ENCODE data around the gene TBC1D8. TPM values are rescaled to one million over a fixed set of nuclear protein-coding genes. Genes with fewer than 3 reads are reported as not detected.

The TBC1D8 gene
- total RNA-seq, 4 donors from 2014 or later: 19.5 to 46.9 (median 24.8) TPM

DNA sequence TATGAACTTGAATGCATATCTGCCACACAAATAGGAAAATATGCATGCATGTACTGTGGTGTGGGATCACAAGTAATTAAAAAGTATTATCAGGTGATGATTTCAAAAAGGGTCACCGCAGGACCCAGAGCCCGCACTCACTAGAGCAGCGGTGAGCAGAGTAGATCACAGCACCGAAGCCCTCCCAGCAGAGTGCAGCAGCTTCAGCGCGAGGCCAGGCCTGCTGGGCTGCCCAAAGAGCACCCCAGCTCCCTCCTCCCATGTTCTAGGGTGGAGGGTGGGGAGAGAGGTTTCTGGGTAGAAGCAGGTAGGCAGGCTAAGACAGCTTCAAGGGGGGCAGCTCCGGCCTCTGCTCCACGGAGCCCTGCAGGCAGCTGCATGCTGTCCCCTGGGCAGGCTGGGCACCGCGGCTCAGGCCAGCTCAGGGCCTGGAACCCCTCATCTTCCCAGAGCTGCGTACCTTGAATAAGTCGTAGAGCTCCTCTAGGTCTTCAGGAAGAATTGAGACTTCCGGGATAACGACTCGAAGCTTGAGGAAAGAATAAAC lies 124.2 kb downstream of the TBC1D8 start:
- TF ChIP-seq, protein P1, sequence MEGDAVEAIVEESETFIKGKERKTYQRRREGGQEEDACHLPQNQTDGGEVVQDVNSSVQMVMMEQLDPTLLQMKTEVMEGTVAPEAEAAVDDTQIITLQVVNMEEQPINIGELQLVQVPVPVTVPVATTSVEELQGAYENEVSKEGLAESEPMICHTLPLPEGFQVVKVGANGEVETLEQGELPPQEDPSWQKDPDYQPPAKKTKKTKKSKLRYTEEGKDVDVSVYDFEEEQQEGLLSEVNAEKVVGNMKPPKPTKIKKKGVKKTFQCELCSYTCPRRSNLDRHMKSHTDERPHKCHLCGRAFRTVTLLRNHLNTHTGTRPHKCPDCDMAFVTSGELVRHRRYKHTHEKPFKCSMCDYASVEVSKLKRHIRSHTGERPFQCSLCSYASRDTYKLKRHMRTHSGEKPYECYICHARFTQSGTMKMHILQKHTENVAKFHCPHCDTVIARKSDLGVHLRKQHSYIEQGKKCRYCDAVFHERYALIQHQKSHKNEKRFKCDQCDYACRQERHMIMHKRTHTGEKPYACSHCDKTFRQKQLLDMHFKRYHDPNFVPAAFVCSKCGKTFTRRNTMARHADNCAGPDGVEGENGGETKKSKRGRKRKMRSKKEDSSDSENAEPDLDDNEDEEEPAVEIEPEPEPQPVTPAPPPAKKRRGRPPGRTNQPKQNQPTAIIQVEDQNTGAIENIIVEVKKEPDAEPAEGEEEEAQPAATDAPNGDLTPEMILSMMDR (IDR thresholded peaks at IDR 0.05): no peak
- TF ChIP-seq POLR2A (IDR thresholded peaks at IDR 0.05): no peak
- Histone ChIP-seq H3K27me3 (no peaks in the 10 kb centered on the region), H3K9me3 (no peaks in the 10 kb centered on the region), H3K27ac (no peak overlapping the region), H3K4me3 (no peak overlapping the region), H3K4me1 (no peaks in the 10 kb centered on the region), H3K36me3 (peaks cover 0 to 94% (median 9%) of the 10 kb centered on the region in 3 donors)
- DNase-seq: no peak
- 85 to 89% methylated on average over 6 to 10 of the region's 15 CpGs for WGBS, 2 donors
- intact Hi-C loops (cut with DNase I): no loop called here

DNA sequence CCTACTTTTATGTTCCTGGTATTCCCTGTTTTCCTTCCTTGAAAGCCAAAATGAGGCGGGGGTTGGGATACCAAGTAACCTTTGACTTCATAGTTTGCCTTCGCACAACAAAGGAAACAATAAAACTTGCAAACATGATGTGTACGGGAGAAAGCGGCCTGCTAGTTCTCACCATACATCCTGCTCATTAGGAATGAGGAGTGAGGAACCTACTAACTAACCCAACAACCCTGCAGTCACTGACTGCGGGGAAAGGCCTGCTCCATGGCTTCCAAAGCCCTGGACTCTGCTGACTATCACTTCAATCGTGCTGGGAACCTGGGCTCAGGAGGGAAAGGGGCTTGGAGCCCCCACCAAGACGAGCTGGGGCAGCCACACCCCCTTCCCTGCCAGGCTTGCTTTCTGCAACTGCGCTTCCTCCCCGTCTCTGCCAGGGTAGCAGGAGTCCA lies 124.9 kb downstream of the TBC1D8 start:
- no peak overlapping the region for H3K27ac ChIP-seq
- TF ChIP-seq POLR2A (IDR thresholded peaks at IDR 0.05): no peak
- TF ChIP-seq, protein P1 (IDR thresholded peaks at IDR 0.05): no peak
- H3K36me3 ChIP-seq: peaks cover 0 to 94% (median 13%) of the 10 kb centered on the region in 3 donors
- no peaks in the 10 kb centered on the region for H3K9me3 ChIP-seq
- H3K27me3 ChIP-seq: no peaks in the 10 kb centered on the region
- no peaks in the 10 kb centered on the region for H3K4me1 ChIP-seq
- intact Hi-C loops (cut with DNase I): no loop called here
- DNase-seq: no peak
- no peak overlapping the region for H3K4me3 ChIP-seq
- WGBS, 2 donors: 63 to 66% methylated on average over 9 of the region's 9 CpGs

DNA sequence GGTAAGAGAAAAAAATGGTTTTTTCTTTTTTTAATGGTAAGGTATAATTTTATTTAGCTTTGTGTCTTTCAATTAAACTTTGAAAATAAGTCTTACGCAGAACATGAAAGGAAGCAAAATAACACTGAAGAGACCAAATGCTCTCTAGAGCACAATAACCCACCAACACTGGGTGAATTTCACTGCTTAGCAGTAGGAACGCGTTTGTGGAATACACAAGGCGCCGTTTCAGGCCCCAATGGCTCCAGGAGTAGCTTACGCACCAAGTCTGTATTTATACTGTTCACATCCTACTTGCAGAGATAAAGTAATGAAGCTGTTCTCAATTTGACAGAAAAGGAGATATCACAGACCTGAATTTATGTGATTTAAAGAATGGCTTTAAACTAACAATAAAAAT lies 125.6 kb downstream of the TBC1D8 start:
- TF ChIP-seq POLR2A (IDR thresholded peaks at IDR 0.05): no peak
- TF ChIP-seq, protein P1 (IDR thresholded peaks at IDR 0.05): no peak
- WGBS, 2 donors: 92 to 93% methylated on average over 6 of the region's 6 CpGs
- H3K4me1 ChIP-seq: no peaks in the 10 kb centered on the region
- H3K4me3 ChIP-seq: no peak overlapping the region
- intact Hi-C loops (cut with DNase I): no loop called here
- DNase-seq: no peak
- no peak overlapping the region for H3K27ac ChIP-seq
- H3K36me3 ChIP-seq: peaks cover 0 to 94% (median 17%) of the 10 kb centered on the region in 3 donors
- H3K27me3 ChIP-seq: no peaks in the 10 kb centered on the region
- H3K9me3 ChIP-seq: no peaks in the 10 kb centered on the region

DNA sequence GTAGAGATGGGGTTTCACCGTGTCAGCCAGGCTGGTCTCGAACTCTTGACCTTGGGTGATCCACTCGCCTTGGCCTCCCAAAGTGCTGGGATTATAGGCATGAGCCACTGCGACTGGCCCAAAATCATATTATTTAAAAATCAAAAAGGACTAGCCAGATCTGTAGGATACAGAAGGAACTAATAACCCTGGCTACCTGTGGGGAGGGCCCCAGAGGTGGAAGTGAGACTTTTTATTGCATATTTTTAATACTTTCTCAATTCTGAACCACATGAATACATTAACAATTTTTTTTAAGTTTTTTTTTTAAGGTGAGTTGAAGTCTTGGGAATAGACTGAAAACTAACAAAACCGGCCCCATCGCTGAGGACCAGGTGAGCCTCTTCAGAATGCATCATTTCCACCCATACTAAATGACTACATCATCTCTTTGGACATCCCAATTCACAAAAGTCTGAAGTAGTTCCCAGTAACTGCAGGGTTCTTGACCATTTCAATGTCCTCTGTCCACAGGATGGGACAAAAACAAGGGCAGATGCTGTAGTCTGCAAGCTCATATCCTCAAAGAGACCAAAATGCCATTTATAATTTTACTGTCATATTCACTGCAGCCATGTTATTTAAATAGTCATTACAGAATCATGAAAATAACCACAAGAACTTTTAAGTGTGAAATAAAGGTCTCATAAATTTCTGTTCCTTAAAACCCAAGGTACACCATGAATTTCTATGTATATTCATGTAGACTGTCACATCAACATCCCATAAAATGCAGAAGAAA lies 127.7 kb downstream of the TBC1D8 start:
- intact Hi-C loops (cut with DNase I): no loop called here
- no peaks in the 10 kb centered on the region for H3K9me3 ChIP-seq
- peaks cover 0 to 99% (median 23%) of the 10 kb centered on the region in 3 donors for H3K36me3 ChIP-seq
- no peak for DNase-seq
- WGBS, 2 donors: 96 to 98% methylated on average over 5 to 6 of the region's 6 CpGs
- H3K4me3 ChIP-seq: no peak overlapping the region
- no peaks in the 10 kb centered on the region for H3K27me3 ChIP-seq
- no peak overlapping the region for H3K27ac ChIP-seq
- no peaks in the 10 kb centered on the region for H3K4me1 ChIP-seq
- TF ChIP-seq POLR2A (IDR thresholded peaks at IDR 0.05): no peak
- TF ChIP-seq, protein P1 (IDR thresholded peaks at IDR 0.05): no peak

DNA sequence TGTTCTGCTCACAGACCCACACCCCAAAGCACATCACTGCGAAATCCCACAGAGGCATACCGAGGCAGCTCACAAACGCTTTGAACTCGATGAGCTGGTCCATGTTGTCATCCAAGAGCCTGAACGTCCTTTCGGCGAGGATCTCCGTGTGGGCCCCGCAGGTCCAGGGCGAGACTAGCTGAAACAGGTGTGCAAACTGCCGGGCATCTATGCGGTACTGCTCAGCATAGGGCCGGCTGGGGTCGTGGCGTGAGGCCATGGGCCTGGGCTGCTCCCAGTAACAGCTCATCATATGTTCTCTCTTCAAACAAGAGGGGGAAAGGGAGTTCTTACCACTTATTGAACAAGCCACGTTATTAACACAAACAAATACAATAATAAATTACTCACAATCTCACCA lies 129.0 kb downstream of the TBC1D8 start:
- no peaks in the 10 kb centered on the region for H3K27me3 ChIP-seq
- no peaks in the 10 kb centered on the region for H3K9me3 ChIP-seq
- intact Hi-C loops (cut with DNase I): no loop called here
- WGBS, 2 donors: 85 to 89% methylated on average over 9 to 15 of the region's 16 CpGs
- DNase-seq: no peak
- no peaks in the 10 kb centered on the region for H3K4me1 ChIP-seq
- H3K4me3 ChIP-seq: no peak overlapping the region
- TF ChIP-seq, protein P1 (IDR thresholded peaks at IDR 0.05): no peak
- TF ChIP-seq POLR2A (IDR thresholded peaks at IDR 0.05): no peak
- no peak overlapping the region for H3K27ac ChIP-seq
- peaks cover 0 to 90% (median 18%) of the 10 kb centered on the region in 3 donors for H3K36me3 ChIP-seq

Data from esophagus squamous epithelium (tissue), 5 donors.